Osteocyte (in vitro differentiated cells): ENCODE measurements around the gene HOXB9. TPM values are rescaled to one million over a fixed set of nuclear protein-coding genes. Genes with fewer than 3 reads are reported as not detected.
A peak's percentile ranks its signal among the peaks of the same experiment; 100 is the strongest.

ENCODE experiments used
- DNase-seq: peaks from one replicate; pipeline ENCODE4 v3.0.0; 2021; ENCODE audit warnings: mixed read lengths; ENCODE audit not compliant: unreplicated experiment; ENCODE audit errors: extremely low spot score
- H3K27ac Mint-ChIP-seq: one replicate; pipeline ENCODE4 v1.8.0; 2021; ENCODE audit warnings: mild to moderate bottlenecking, mixed read lengths; ENCODE audit not compliant: unreplicated experiment
- H3K27me3 Mint-ChIP-seq: one replicate; pipeline ENCODE4 v1.8.0; 2021; ENCODE audit warnings: mixed read lengths; ENCODE audit not compliant: unreplicated experiment
- H3K36me3 Mint-ChIP-seq: one replicate; pipeline ENCODE4 v1.8.0; 2021; ENCODE audit warnings: mixed read lengths; ENCODE audit not compliant: unreplicated experiment
- H3K4me1 Mint-ChIP-seq: one replicate; pipeline ENCODE4 v1.8.0; 2021; ENCODE audit warnings: mixed read lengths; ENCODE audit not compliant: unreplicated experiment
- H3K4me3 Mint-ChIP-seq: one replicate; pipeline ENCODE4 v1.8.0; 2021; ENCODE audit warnings: mild to moderate bottlenecking, moderate library complexity, mixed read lengths; ENCODE audit not compliant: unreplicated experiment
- H3K9me3 Mint-ChIP-seq: one replicate; pipeline ENCODE4 v1.8.0; 2021; ENCODE audit warnings: mixed read lengths; ENCODE audit not compliant: unreplicated experiment
- total RNA-seq: library from RNA; stranded (reverse); gene quantifications from 2 replicates; pipeline ENCODE4 v1.2.1, GENCODE V29; 2021
- TF ChIP-seq, protein P1 (sequence below): fragments of 200-600 bp; sonication (generic); IDR thresholded peaks from 2 replicates; pipeline ENCODE4 v1.5.0; 2021; ENCODE audit warnings: antibody characterized with exemption, mild to moderate bottlenecking, moderate library complexity

Gene HOXB9
- total RNA-seq, 1 donor from 2014 or later: not detected

DNA sequence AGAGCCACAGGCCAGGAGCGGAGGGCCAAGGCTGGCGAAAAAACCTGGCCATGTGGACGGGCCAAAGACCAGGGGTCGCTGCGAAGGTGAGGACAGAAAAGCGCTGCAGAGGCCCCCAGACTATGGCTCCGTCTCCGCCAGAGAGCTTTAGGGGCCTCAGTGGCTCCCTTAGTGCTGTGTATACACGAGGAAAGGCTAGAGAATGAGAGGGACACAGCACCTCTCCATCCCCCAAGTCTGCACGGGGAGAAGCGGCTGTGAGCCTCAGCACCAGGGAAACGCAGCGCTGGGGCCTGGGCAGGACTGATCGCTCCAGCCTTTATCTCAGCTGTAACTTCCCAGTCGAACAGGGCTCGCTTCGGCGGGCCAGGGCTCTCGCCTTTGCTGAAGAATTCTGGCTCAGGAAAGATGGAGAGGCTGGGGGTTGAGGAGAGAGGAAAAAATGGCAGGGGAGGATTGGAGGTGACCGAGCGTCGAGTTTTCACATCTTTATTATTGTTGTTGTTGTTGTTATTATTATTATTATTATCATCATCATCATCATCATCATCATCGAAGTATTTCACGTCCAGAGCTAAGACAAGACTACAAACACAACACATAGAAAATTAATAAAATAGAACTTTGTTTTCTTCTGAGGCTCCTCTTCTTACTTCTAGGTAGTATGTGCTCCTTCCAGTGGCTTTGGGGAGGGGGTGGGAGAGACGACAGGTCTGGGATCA lies 30.7 kb downstream of the HOXB9 start:
- TF ChIP-seq, protein P1, sequence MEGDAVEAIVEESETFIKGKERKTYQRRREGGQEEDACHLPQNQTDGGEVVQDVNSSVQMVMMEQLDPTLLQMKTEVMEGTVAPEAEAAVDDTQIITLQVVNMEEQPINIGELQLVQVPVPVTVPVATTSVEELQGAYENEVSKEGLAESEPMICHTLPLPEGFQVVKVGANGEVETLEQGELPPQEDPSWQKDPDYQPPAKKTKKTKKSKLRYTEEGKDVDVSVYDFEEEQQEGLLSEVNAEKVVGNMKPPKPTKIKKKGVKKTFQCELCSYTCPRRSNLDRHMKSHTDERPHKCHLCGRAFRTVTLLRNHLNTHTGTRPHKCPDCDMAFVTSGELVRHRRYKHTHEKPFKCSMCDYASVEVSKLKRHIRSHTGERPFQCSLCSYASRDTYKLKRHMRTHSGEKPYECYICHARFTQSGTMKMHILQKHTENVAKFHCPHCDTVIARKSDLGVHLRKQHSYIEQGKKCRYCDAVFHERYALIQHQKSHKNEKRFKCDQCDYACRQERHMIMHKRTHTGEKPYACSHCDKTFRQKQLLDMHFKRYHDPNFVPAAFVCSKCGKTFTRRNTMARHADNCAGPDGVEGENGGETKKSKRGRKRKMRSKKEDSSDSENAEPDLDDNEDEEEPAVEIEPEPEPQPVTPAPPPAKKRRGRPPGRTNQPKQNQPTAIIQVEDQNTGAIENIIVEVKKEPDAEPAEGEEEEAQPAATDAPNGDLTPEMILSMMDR: no peak
- peaks cover 97% of the 10 kb centered on the region for H3K27me3 Mint-ChIP-seq
- DNase-seq: no peak
- H3K9me3 Mint-ChIP-seq: no peaks in the 10 kb centered on the region
- no peak overlapping the region for H3K4me3 Mint-ChIP-seq
- no peak overlapping the region for H3K27ac Mint-ChIP-seq
- H3K36me3 Mint-ChIP-seq: no peaks in the 10 kb centered on the region
- peaks cover 11% of the 10 kb centered on the region for H3K4me1 Mint-ChIP-seq

DNA sequence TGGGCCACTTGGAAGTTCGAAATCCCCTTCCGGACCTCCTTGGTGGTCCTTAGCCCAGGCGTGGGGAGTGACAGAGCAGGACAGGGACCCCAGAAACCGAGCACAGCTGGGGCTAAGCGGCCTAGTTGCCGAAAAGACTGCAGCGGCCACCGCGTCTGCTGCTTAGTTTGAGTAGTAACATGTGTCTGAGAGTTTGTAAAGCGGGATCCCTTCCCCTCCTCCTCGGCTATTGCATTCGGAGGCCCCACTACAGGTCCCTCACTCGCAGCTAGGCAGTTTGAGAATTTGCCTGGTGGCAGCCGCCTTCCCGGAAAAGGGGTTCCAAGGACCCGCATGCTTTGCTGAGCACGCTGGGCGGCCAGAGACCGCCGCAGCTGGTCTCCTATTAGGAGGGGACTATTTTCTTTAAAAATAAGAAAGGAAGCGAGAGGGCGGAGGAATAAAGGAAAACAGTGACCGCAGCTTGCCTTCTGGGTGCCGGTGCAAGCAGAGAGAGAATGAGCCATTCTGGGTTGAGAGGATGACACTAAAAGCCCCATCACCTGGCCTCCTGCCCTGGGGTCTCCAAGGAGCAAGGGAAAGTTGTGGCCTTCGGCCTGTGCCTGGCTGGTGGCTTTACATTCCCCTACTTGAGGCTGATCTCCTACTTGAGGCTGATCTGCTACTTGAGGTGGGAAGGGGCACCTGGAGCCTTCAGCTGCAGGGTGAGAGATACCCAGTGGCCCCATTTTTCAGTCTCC lies 31.4 kb downstream of the HOXB9 start:
- Mint-ChIP-seq H3K36me3 (no peaks in the 10 kb centered on the region), H3K27me3 (peaks cover 97% of the 10 kb centered on the region), H3K4me1 (peaks cover 13% of the 10 kb centered on the region), H3K9me3 (no peaks in the 10 kb centered on the region), H3K27ac (no peak overlapping the region), H3K4me3 (no peak overlapping the region)
- TF ChIP-seq, protein P1: no peak
- no peak for DNase-seq

DNA sequence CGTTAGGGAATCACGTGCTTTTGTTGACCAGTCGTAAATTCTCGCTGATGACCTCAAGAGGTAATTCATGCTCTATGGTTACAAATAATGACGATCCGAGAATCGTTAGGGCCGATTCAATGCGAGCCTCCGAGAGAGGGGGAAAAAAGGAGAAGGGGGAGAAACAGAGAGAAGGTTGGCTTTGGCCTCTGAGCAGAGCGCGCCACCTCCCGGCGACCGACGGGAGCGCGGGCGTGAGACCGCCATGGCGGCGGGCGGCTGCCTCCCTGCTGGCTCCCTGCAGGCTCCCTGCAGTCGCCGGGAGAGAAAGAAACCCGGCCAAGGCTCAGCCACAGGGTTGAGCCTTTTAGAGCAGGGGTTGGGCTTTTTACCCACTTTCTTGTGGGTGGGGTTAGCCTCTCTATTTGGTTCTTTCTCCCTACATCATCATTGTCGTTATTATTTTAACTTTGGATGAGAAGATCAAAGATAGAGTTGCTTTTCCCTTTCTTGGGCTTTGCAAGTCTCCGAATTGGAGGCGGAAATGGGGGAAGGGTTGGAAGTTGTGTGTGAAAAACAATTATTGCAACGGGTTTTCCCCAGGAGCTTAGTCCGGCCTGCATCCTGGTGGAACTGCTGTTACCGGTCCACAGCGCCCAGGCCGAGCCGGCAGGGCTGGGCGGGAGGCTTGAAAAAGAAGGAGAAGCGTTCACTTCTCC lies 32.2 kb downstream of the HOXB9 start:
- no peak for DNase-seq
- peaks cover 13% of the 10 kb centered on the region for H3K4me1 Mint-ChIP-seq
- no peak overlapping the region for H3K27ac Mint-ChIP-seq
- H3K9me3 Mint-ChIP-seq: no peaks in the 10 kb centered on the region
- no peaks in the 10 kb centered on the region for H3K36me3 Mint-ChIP-seq
- TF ChIP-seq, protein P1: peak; percentile 69
- no peak overlapping the region for H3K4me3 Mint-ChIP-seq
- peaks cover 97% of the 10 kb centered on the region for H3K27me3 Mint-ChIP-seq

DNA sequence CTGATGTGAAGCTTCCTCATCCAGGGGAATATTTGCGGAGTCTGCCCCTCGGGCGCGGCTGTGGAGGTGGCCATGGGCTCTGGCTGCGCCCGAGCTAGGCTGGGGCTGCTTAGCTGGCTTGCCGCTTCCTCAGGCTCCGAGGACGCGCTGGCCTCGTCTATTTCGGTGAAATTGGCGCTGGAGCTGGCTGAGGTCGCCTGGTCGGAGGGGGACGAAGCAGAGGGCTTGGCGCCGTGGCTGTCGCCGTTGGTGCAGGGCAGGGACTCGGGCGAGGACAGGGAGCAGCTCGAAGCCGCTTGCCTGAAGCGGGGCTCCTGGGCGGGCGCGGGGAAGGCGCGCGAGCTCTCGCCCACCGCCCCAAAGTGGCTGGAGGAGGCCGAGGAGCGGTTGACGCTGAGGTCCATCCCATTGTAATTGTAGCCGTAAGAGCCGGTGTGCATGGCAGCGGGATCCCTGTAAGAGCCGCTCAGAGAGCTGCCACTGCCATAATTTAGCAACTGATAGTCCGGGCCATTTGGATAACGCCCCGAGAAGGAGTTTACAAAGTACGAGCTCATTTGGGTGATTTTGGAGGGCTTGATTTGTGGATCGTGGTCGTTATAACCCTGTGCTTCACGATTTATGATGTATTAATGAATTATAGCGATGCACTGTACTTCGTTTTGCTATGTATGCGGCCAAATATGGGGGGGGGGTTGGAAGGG lies 32.9 kb downstream of the HOXB9 start, which contains the start of gene HOXB5:
HOXB5 (minus strand) TSS at position 654 of the 704 bp plus-strand sequence; CDS start at position 557, 97 bp downstream.
- Mint-ChIP-seq H3K36me3 (no peaks in the 10 kb centered on the region), H3K27me3 (peaks cover 97% of the 10 kb centered on the region), H3K4me1 (peaks cover 13% of the 10 kb centered on the region), H3K9me3 (no peaks in the 10 kb centered on the region), H3K4me3 (no peak within 1 kb of the TSS), H3K27ac (no peak within 1 kb of the TSS)
- TF ChIP-seq, protein P1: no peak
- DNase-seq: no peak
